Right lobe of liver (tissue), 6 donors: ENCODE data around the gene BRD8. TPM values are rescaled to one million over a fixed set of nuclear protein-coding genes. Genes with fewer than 3 reads are reported as not detected.

Source experiments
- ATAC-seq, 4 donors: fragments of 200-7000 bp; cut with Tn5 transposase; one replicate each; pipeline ENCODE4 v1.9.1; 2020; ENCODE audit warnings: mild to moderate bottlenecking in 4 of 4, moderate library complexity in 4 of 4
- DNase-seq, 3 donors: peaks; one replicate each; pipeline ENCODE4 v3.0.0-alpha.2; 2020
- H3K27ac ChIP-seq, 3 donors: fragments of 200-600 bp; one replicate each; pipeline ENCODE4 v1.8.0; 2022
- H3K27me3 ChIP-seq, 2 donors: fragments of 200-600 bp; one replicate each; pipeline ENCODE4 v1.8.0; 2022
- H3K36me3 ChIP-seq, 4 donors: fragments of 200-600 bp; sonication (generic) in 1 of 4; one replicate each; pipeline versions ENCODE4 v1.5.1 to v1.8.0; 2017 to 2022; ENCODE audit warnings: control low read depth in 1 of 4
- H3K4me1 ChIP-seq, 4 donors: fragments of 200-600 bp; sonication (generic) in 1 of 4; one replicate each; pipeline versions ENCODE4 v1.5.1 to v1.8.0; 2017 to 2022; ENCODE audit warnings: control low read depth in 1 of 4
- H3K4me3 ChIP-seq, 3 donors: fragments of 200-600 bp; one replicate each; pipeline ENCODE4 v1.8.0; 2022
- H3K9me3 ChIP-seq, 4 donors: fragments of 200-600 bp; sonication (generic) in 1 of 4; one replicate each; pipeline versions ENCODE4 v1.5.1 to v1.8.0; 2017 to 2022; ENCODE audit warnings: control low read depth in 1 of 4
- POLR2A ChIP-seq: fragments of 450-650 bp; IDR thresholded peaks from one replicate; pipeline ENCODE4 v1.6.1; 2017; ENCODE audit warnings: antibody characterized with exemption, mild to moderate bottlenecking
- WGBS: methylation state at CpG from one replicate; pipeline ENCODE4 v1.1.6; 2018; ENCODE audit warnings: low coverage, low lambda C conversion rate; ENCODE audit not compliant: insufficient coverage; ENCODE audit errors: missing lambda C conversion rate; 5-methylcytosine and 5-hydroxymethylcytosine counted together
- intact Hi-C, 2 donors: fragments of 100-400 bp; cut with DNase I; formaldehyde crosslinking; loops; one replicate each; pipeline versions ENCODE4 v1.11.2 to v1.14.1; 2022
- long read RNA-seq: library from polyadenylated mRNA; unstranded; transcript quantifications from one replicate; pipeline ENCODE4 v2.0.0, GENCODE V29; 2019
- total RNA-seq, 6 experiments: library from RNA; depleted of rRNA in 2 of 6; stranded (reverse); fragments of >200 nt in 2 of 6; fragmentation: NEBNext Ultra II Directional in 3 of 6; extraction: Animal tissue kit (Norgen Biotek cat#: 25700) in 3 of 6; gene quantifications; one replicate each; pipeline versions ENCODE4 v1.1.0 to v1.2.4, GENCODE V29; 2016 to 2023
- TF ChIP-seq, protein P1 (sequence below), 4 donors: fragments of 200-600 bp in 3 of 4; fragments of 450-650 bp in 1 of 4; IDR thresholded peaks; one replicate each; pipeline versions ENCODE4 v1.5.1 to v1.8.0; 2016 to 2022; ENCODE audit warnings: antibody characterized with exemption in 4 of 4, mild to moderate bottlenecking in 2 of 4
- donor health status: DM: no; HTN: yes; CAD: no.
- donor health status: DM: no; HTN: no; CAD: no.
- donor health status: DM: no; HTN: no; CAD: no.
- donor health status: DM: no; HTN: yes; CAD: no.
- donor health status: DM: no; HTN: yes; CAD: no.

BRD8 gene, protein sequence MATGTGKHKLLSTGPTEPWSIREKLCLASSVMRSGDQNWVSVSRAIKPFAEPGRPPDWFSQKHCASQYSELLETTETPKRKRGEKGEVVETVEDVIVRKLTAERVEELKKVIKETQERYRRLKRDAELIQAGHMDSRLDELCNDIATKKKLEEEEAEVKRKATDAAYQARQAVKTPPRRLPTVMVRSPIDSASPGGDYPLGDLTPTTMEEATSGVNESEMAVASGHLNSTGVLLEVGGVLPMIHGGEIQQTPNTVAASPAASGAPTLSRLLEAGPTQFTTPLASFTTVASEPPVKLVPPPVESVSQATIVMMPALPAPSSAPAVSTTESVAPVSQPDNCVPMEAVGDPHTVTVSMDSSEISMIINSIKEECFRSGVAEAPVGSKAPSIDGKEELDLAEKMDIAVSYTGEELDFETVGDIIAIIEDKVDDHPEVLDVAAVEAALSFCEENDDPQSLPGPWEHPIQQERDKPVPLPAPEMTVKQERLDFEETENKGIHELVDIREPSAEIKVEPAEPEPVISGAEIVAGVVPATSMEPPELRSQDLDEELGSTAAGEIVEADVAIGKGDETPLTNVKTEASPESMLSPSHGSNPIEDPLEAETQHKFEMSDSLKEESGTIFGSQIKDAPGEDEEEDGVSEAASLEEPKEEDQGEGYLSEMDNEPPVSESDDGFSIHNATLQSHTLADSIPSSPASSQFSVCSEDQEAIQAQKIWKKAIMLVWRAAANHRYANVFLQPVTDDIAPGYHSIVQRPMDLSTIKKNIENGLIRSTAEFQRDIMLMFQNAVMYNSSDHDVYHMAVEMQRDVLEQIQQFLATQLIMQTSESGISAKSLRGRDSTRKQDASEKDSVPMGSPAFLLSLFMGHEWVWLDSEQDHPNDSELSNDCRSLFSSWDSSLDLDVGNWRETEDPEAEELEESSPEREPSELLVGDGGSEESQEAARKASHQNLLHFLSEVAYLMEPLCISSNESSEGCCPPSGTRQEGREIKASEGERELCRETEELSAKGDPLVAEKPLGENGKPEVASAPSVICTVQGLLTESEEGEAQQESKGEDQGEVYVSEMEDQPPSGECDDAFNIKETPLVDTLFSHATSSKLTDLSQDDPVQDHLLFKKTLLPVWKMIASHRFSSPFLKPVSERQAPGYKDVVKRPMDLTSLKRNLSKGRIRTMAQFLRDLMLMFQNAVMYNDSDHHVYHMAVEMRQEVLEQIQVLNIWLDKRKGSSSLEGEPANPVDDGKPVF
- total RNA-seq, result 10 to 100 TPM in 5 of 6 experiments, 1 to 10 TPM in 1; 9.0 to 33.7 (median 17.0) TPM
- long read RNA-seq, partial matches to known transcripts, result 5 of 8 reads
- long read RNA-seq, other reads (novel, unspliced or antisense), result 1 of 8 reads

DNA sequence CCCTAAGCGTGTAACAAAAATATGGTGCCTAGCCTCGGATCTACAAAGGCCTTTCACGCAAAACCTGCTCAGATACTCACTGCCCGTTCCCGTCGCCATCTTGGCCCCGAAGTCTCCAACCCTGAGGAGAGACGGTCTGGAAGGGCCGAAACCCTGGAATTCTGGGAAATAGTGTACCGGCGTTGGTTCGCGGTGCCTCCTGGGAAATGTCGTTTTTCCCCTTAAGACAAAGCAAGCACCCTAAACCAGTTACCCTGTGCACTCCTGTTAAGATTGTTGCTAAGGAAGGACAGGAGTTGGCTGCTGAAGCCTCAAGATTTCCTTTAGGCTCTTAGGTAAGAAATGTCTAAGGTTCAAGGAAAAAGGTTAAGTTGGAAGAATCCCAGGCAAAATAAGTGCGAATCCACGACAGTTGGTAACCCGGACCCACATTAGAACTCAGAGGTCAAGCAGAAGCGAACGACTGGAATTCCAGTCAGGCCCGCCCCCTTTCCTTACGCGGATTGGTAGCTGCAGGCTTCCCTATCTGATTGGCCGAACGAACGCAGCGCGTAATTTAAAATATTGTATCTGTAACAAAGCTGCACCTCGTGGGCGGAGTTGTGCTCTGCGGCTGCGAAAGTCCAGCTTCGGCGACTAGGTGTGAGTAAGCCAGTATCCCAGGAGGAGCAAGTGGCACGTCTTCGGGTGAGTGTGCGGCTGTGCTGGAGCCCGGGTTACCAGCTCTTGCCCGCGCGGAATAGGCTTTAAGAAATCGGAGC lies at the start of gene BRD8, which contains the start of gene KIF20A:
TSS of gene BRD8 (minus strand) at position 115 of the 761 bp plus-strand sequence. CDS start at position 99, 16 bp downstream.
TSS of gene KIF20A (plus strand) at position 597 of the 761 bp plus-strand sequence. CDS start 569 bp downstream, outside the sequence.
- ATAC-seq, result peak; percentile 95 to 97 (median 96)
- under 1% methylated on average over 36 of the region's 41 CpGs for WGBS

DNA sequence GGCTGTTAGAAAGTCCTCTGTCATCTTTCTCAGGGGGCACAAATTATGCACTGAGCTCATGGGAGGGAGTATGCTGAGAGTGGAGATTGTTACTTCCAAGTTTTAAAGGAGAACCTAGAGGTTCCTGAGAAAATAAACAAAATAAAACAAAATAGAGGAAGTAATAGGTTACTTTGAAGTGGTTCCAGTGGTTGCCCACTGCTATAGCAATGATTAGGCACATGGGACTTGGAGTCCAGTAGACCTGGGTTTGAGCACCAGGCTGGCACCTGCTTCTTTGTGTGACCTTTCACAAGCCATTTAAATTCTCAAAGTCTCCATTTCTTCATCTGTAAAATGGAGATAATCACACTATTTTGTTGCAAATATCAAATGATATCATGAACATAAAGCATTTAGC lies 48.5 kb upstream of the BRD8 start:
- Histone ChIP-seq H3K36me3 (no peaks in the 10 kb centered on the region), H3K4me3 (no peak overlapping the region), H3K4me1 (peaks cover 0 to 18% (median 0%) of the 10 kb centered on the region in 4 donors), H3K9me3 (no peaks in the 10 kb centered on the region), H3K27me3 (no peaks in the 10 kb centered on the region), H3K27ac (no peak overlapping the region)
- intact Hi-C loops, result loop anchor here in 1 of 2 donors (10.0 kb wide), 1 partner anchor 58 kb away; no protein-coding TSS in a partner anchor
- TF ChIP-seq, protein P1, sequence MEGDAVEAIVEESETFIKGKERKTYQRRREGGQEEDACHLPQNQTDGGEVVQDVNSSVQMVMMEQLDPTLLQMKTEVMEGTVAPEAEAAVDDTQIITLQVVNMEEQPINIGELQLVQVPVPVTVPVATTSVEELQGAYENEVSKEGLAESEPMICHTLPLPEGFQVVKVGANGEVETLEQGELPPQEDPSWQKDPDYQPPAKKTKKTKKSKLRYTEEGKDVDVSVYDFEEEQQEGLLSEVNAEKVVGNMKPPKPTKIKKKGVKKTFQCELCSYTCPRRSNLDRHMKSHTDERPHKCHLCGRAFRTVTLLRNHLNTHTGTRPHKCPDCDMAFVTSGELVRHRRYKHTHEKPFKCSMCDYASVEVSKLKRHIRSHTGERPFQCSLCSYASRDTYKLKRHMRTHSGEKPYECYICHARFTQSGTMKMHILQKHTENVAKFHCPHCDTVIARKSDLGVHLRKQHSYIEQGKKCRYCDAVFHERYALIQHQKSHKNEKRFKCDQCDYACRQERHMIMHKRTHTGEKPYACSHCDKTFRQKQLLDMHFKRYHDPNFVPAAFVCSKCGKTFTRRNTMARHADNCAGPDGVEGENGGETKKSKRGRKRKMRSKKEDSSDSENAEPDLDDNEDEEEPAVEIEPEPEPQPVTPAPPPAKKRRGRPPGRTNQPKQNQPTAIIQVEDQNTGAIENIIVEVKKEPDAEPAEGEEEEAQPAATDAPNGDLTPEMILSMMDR (IDR thresholded peaks at IDR 0.05), result no peak
- TF ChIP-seq POLR2A, result no peak
- no peak for DNase-seq
- no peak for ATAC-seq

More for the DNA sequence above, at the start of gene BRD8, which contains the start of gene KIF20A:
- Histone ChIP-seq H3K27me3 (no peaks in the 10 kb centered on the region), H3K27ac (peak within 1 kb of the TSS; percentile 74 to 87 (median 84)), H3K4me3 (peak within 1 kb of the TSS; percentile 84 to 89 (median 85)), H3K9me3 (no peaks in the 10 kb centered on the region), H3K4me1 (peaks cover 0 to 12% (median 5%) of the 10 kb centered on the region in 4 donors), H3K36me3 (peaks cover 0 to 23% (median 0%) of the 10 kb centered on the region in 4 donors)
- peak; percentile 18 for TF ChIP-seq POLR2A
- TF ChIP-seq, protein P1 (IDR thresholded peaks at IDR 0.05), result no peak
- DNase-seq, result peak; percentile 94 to 98 (median 97)
- intact Hi-C loops, result no loop called here

DNA sequence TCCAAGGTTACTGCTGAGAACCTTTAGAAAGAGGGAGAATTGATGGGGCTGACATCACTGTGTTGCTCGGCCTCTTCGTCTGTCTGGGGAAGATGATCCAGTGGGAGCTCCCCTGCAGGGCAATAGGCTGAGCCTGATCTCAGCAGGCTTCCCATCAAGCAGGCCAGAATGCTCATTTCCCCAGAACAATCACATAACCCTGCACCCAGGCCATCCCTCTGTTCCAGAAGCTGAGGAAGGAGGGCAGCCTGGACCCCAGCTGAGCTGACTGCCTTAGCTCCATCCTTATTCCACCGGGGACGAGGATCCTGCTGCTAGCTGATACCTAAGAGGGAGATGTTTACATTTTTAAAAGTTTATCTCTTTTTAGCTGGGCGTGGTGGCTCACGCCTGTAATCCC lies 46.3 kb upstream of the BRD8 start:
- no peak overlapping the region for H3K4me3 ChIP-seq
- no peak for ATAC-seq
- TF ChIP-seq, protein P1 (IDR thresholded peaks at IDR 0.05), result no peak
- 83% methylated on average over 2 of the region's 6 CpGs for WGBS
- H3K4me1 ChIP-seq, result peaks cover 0 to 12% (median 0%) of the 10 kb centered on the region in 4 donors
- H3K36me3 ChIP-seq, result no peaks in the 10 kb centered on the region
- intact Hi-C loops, result loop anchor here (5.0 to 10.0 kb wide), 2 partner anchors 60 to 63 kb away; no protein-coding TSS in a partner anchor
- H3K9me3 ChIP-seq, result no peaks in the 10 kb centered on the region
- no peaks in the 10 kb centered on the region for H3K27me3 ChIP-seq
- H3K27ac ChIP-seq, result no peak overlapping the region
- DNase-seq, result no peak
